Mesothelial cell of epicardium (in vitro differentiated cells): ENCODE data around the gene SAMD11. TPM values are rescaled to one million over a fixed set of nuclear protein-coding genes. Genes with fewer than 3 reads are reported as not detected.
"Not testable (repeated sequence)": the region's sequence is repeated elsewhere in the genome, so short reads cannot be mapped to it uniquely, and the experiment has no call there.

Experiments
- DNase-seq, 2 experiments: peaks; one replicate each; pipeline ENCODE4 v3.0.0; 2021; ENCODE audit warnings: low spot score in 2 of 2; ENCODE audit not compliant: unreplicated experiment in 2 of 2
- H3K27ac Mint-ChIP-seq: 2 replicates; pipeline ENCODE4 v1.8.0; 2021; ENCODE audit warnings: mixed read lengths
- H3K27me3 Mint-ChIP-seq: 2 replicates; pipeline ENCODE4 v1.8.0; 2021; ENCODE audit warnings: low read depth, mixed read lengths
- H3K36me3 Mint-ChIP-seq: 2 replicates; pipeline ENCODE4 v1.8.0; 2021; ENCODE audit warnings: mixed read lengths
- H3K4me1 Mint-ChIP-seq: 2 replicates; pipeline ENCODE4 v1.8.0; 2021; ENCODE audit warnings: mixed read lengths
- H3K4me3 Mint-ChIP-seq: 2 replicates; pipeline ENCODE4 v1.8.0; 2021; ENCODE audit warnings: mild to moderate bottlenecking, moderate library complexity, mixed read lengths
- H3K9me3 Mint-ChIP-seq: 2 replicates; pipeline ENCODE4 v1.8.0; 2021; ENCODE audit warnings: mixed read lengths
- total RNA-seq: library from RNA; stranded (reverse); gene quantifications from 3 replicates; pipeline ENCODE4 v1.2.1, GENCODE V29; 2021
- TF ChIP-seq, protein P1 (sequence below): fragments of 200-600 bp; sonication (generic); IDR thresholded peaks from one replicate; pipeline ENCODE4 v1.5.0; 2021; ENCODE audit warnings: antibody characterized with exemption; ENCODE audit not compliant: unreplicated experiment

SAMD11 gene
- total RNA-seq, 1 donor from 2014 or later = 313 TPM

DNA sequence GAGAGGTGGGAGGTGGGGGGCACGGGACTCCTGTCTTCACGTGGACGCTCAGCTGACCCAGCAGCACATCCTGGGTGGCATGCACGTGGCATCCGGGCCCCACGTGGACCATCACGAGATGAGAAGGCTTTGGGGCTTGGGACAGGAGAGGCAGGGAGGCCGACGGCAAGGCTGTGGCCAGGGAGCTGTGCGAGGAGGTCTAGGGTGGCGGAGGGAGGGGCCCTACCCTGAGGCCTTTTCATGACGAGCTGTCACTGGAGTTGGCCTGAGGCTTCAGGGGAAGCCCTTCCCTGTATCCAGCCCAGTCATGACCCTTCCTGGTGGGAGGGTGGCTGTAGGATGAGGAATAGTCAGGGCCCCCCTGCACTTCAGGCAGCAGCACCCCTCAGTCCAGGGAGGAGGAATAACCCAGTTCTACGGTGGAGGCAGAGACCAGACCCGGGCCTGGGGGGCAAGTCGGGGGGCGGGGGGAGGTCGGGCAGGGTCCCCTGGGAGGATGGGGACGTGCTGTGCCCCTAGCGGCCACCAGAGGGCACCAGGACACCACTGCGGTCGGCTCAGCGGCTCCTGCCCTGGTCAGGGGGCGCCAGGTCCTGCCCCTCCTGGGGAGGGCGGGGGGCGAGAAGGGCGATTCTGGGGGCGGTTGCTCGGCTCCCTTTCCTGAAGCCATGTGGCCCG is 60.2 kb downstream of the SAMD11 start:
- Mint-ChIP-seq H3K9me3 (peaks cover 5% of the 10 kb centered on the region), H3K27ac (no peak overlapping the region), H3K27me3 (peaks cover 24% of the 10 kb centered on the region), H3K4me3 (no peak overlapping the region), H3K36me3 (no peaks in the 10 kb centered on the region), H3K4me1 (no peaks in the 10 kb centered on the region)
- TF ChIP-seq, protein P1, sequence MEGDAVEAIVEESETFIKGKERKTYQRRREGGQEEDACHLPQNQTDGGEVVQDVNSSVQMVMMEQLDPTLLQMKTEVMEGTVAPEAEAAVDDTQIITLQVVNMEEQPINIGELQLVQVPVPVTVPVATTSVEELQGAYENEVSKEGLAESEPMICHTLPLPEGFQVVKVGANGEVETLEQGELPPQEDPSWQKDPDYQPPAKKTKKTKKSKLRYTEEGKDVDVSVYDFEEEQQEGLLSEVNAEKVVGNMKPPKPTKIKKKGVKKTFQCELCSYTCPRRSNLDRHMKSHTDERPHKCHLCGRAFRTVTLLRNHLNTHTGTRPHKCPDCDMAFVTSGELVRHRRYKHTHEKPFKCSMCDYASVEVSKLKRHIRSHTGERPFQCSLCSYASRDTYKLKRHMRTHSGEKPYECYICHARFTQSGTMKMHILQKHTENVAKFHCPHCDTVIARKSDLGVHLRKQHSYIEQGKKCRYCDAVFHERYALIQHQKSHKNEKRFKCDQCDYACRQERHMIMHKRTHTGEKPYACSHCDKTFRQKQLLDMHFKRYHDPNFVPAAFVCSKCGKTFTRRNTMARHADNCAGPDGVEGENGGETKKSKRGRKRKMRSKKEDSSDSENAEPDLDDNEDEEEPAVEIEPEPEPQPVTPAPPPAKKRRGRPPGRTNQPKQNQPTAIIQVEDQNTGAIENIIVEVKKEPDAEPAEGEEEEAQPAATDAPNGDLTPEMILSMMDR = peak; percentile 86
- DNase-seq = peak in 1 of 2 experiments; percentile 82

DNA sequence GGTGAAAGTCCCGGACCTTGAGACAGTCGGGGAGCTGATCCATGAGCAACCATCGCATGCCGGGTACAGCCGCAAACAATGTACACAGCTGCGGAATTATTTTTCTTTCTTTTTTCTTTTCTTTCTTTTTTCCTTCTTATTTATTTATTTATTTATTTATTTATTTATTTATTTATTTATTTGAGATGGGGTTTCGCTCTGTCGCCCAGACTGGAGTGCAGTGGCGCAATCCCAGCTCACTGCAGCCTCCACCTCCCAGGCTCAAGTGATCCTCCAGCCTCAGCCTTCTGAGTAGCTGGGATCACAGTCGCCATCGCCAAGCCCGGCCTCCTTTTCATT is 60.7 kb downstream of the SAMD11 start:
- no peak for DNase-seq
- peaks cover 9% of the 10 kb centered on the region for H3K9me3 Mint-ChIP-seq
- no peaks in the 10 kb centered on the region for H3K4me1 Mint-ChIP-seq
- H3K27ac Mint-ChIP-seq = no peak overlapping the region
- TF ChIP-seq, protein P1 = peak; percentile 29
- H3K27me3 Mint-ChIP-seq = peaks cover 30% of the 10 kb centered on the region
- H3K4me3 Mint-ChIP-seq = no peak overlapping the region
- no peaks in the 10 kb centered on the region for H3K36me3 Mint-ChIP-seq

DNA sequence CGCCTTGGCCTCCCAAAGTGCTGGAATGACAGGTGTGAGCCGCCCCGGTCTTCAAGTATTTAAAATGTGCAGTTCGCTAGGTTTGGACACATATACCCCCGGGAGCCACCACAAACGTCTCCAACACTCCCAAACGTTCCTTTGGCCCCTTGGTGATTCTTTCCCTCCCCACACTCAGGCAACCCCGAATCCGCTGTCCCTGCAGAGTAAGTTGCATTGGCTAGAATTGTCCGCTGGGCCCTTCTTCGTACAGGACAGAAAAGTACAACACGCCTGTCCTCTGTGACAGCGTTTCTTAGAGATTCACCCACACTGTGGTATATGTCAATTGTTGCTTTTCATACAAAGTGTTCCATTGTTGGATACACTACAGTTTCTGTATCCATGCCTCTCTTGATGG is 61.4 kb downstream of the SAMD11 start:
- Mint-ChIP-seq H3K4me3 (no peak overlapping the region), H3K36me3 (no peaks in the 10 kb centered on the region), H3K27ac (no peak overlapping the region), H3K9me3 (peaks cover 9% of the 10 kb centered on the region), H3K4me1 (no peaks in the 10 kb centered on the region), H3K27me3 (peaks cover 34% of the 10 kb centered on the region)
- TF ChIP-seq, protein P1 = no peak
- DNase-seq = no peak

DNA sequence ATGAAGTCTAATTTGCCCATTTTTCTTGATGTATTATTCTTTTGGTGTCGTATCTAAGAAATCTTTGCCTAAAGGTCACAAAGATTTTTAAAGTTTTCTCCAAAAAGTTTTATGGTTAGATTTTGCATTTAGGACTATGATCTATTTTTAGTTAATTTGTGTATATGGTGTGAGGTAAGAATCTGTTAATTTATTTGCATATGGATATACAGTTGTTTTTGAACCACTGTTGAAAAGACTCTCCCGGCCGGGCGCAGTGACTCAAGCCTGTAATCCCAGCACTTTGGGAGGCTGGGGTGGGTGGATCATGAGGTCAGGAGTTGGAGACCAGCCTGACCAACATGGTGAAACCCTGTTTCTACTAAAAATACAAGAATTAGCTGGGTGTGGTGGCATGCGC is 64.3 kb downstream of the SAMD11 start:
- not testable (repeated sequence) for H3K4me1 Mint-ChIP-seq, DNase-seq, H3K27ac Mint-ChIP-seq, H3K36me3 Mint-ChIP-seq, H3K4me3 Mint-ChIP-seq
- H3K9me3 Mint-ChIP-seq = peaks cover 19% of the 10 kb centered on the region
- H3K27me3 Mint-ChIP-seq = peaks cover 37% of the 10 kb centered on the region

DNA sequence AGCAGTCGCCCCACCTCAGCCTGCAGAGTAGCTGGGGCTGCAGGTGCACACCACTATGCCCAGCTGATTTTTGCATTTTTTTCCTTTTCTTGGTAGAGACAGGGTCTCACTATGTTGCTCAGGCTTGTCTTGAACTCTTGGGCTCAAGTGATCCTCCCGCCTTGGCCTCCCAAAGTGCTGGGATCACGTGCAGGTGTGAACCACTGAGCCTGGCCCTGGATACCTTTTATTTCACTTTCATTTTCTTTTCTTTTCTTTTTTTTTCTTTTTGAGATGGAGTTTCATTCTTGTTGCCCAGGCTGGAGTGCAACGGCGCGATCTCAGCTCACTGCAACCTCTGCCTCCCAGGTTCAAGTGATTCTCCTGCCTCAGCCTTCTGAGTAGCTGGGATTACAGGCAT is 67.6 kb downstream of the SAMD11 start:
- H3K4me3 Mint-ChIP-seq, DNase-seq, H3K36me3 Mint-ChIP-seq, H3K4me1 Mint-ChIP-seq, H3K27ac Mint-ChIP-seq: not testable (repeated sequence)
- peaks cover 30% of the 10 kb centered on the region for H3K27me3 Mint-ChIP-seq
- H3K9me3 Mint-ChIP-seq = peaks cover 19% of the 10 kb centered on the region

DNA sequence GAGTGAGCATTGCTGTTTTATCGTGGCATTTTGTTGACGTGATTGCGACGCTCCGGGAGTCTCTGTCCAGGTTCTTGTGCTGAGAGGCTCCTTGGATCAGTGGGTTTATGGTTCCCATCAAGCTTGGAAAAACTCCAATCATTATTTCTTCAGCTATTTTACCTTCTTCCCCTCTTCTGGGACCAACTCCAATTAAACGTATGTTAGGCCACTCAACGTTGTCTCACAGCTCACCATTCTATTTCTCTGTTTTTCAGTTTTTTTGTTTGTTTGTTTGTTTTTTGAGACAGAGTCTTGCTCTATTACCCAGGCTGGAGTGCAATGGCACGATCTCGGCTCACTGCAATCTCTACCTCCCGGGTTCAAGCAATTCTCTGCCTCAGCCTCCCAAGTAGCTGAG is 68.2 kb downstream of the SAMD11 start:
- Mint-ChIP-seq H3K27me3 (peaks cover 30% of the 10 kb centered on the region), H3K27ac (no peak overlapping the region), H3K9me3 (peaks cover 19% of the 10 kb centered on the region), H3K4me1 (peaks cover 7% of the 10 kb centered on the region), H3K36me3 (peaks cover 4% of the 10 kb centered on the region), H3K4me3 (no peak overlapping the region)
- no peak for DNase-seq
- TF ChIP-seq, protein P1 = no peak

DNA sequence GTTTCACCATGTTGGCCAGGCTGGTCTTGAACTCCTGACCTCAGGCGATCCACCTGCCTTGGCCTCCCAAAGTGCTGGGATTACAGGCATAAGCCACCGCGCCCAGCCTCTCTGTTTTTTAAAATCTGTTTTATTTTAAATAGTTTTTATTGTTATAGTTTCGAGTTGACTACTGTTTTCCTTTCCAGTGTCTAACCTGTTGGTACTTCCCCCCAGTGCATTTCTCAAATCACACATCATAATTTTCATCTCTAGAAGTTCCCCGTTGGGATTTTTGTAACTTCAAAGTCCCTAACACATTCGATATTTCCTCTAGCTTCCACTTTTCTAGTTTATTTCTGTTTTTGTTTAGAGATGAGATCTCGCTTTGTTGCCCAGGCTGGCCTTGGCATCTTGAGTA is 68.6 kb downstream of the SAMD11 start:
- H3K36me3 Mint-ChIP-seq = peaks cover 4% of the 10 kb centered on the region
- TF ChIP-seq, protein P1 = no peak
- DNase-seq = no peak
- peaks cover 19% of the 10 kb centered on the region for H3K9me3 Mint-ChIP-seq
- H3K4me3 Mint-ChIP-seq = no peak overlapping the region
- peaks cover 11% of the 10 kb centered on the region for H3K4me1 Mint-ChIP-seq
- H3K27ac Mint-ChIP-seq = no peak overlapping the region
- peaks cover 32% of the 10 kb centered on the region for H3K27me3 Mint-ChIP-seq
